NCI-H2171 (cell line): Measurements from ENCODE around the gene OR10G8.
"Not testable (repeated sequence)": the region's sequence is repeated elsewhere in the genome, so short reads cannot be mapped to it uniquely, and the experiment has no call there.

ENCODE experiments used
- DNase-seq: peaks from one replicate; lab custom pipeline; 2025; lab: John Stamatoyannopoulos, UW

The OR10G8 gene

GRCh38 chr11:124026498-124026897 lies at the start of gene OR10G8:
Gene OR10G8, plus strand, starts transcription at chr11:124026798. Its CDS starts 2,825 bp downstream, at chr11:124029623.
- DNase-seq: no peak

GRCh38 chr11:123977731-123978347 lies 48.8 kb upstream of the OR10G8 start, which contains the start of gene OR10S1:
Gene OR10S1, minus strand, starts transcription at chr11:123977781. Its CDS starts 117 bp downstream, at chr11:123977664.
- DNase-seq: no peak

GRCh38 chr11:123979311-123979710 lies 47.3 kb upstream of the OR10G8 start:
- no peak for DNase-seq

GRCh38 chr11:123995119-123995518 lies 31.5 kb upstream of the OR10G8 start, which contains the start of gene OR10G6:
Gene OR10G6, minus strand, starts transcription at chr11:123995161. Its CDS starts 0 bp downstream, at chr11:123995161.
- DNase-seq: no peak

- no peak for DNase-seq
These were observed 13.9 kb upstream of the OR10G8 start, which contains the start of gene OR10G4 for GRCh38 chr11:124012697-124013096. Gene OR10G4, plus strand, starts transcription at chr11:124012997. Its CDS starts 2,578 bp downstream, at chr11:124015575.

GRCh38 chr11:124015837-124016236 lies 10.8 kb upstream of the OR10G8 start:
- not testable (repeated sequence) for DNase-seq

GRCh38 chr11:124036666-124037065 lies 10.1 kb downstream of the OR10G8 start:
- no peak for DNase-seq

- DNase-seq: no peak
These were observed 13.0 kb downstream of the OR10G8 start for GRCh38 chr11:124039557-124039956.

GRCh38 chr11:124041254-124041653 lies 14.7 kb downstream of the OR10G8 start, which contains the start of gene OR10G7:
Gene OR10G7, minus strand, starts transcription at chr11:124041325. Its CDS starts 2,324 bp downstream, at chr11:124039001.
- DNase-seq: no peak

- DNase-seq: no peak
These were observed 16.8 kb downstream of the OR10G8 start for GRCh38 chr11:124043420-124043819.

GRCh38 chr11:124050748-124051147 lies 24.1 kb downstream of the OR10G8 start:
- no peak for DNase-seq

GRCh38 chr11:124052966-124053365 lies 26.4 kb downstream of the OR10G8 start:
- DNase-seq: no peak

- DNase-seq: no peak
These were observed 42.1 kb downstream of the OR10G8 start for GRCh38 chr11:124068601-124069110.

GRCh38 chr11:124069429-124070401 lies 43.1 kb downstream of the OR10G8 start:
- DNase-seq: peak; percentile 52

GRCh38 chr11:124070915-124071622 lies 44.5 kb downstream of the OR10G8 start:
- DNase-seq: no peak

- DNase-seq: no peak
These were observed 45.0 kb downstream of the OR10G8 start for GRCh38 chr11:124071623-124071948.

- no peak for DNase-seq
These were observed 45.5 kb downstream of the OR10G8 start for GRCh38 chr11:124072147-124072546.

- DNase-seq: no peak
These were observed 48.0 kb downstream of the OR10G8 start for GRCh38 chr11:124074554-124074953.

- no peak for DNase-seq
These were observed 48.9 kb downstream of the OR10G8 start for GRCh38 chr11:124075492-124075840.

- no peak for DNase-seq
These were observed 49.4 kb downstream of the OR10G8 start for GRCh38 chr11:124075841-124076651.

- no peak for DNase-seq
These were observed 50.7 kb downstream of the OR10G8 start for GRCh38 chr11:124077266-124077665.
